Colonic mucosa (tissue), 4 donors: Measurements from ENCODE around the gene AIG1. TPM values are rescaled to one million over a fixed set of nuclear protein-coding genes. Genes with fewer than 3 reads are reported as not detected.

Experiments
- DNase-seq: peaks from one replicate; pipeline ENCODE4 v3.0.0-alpha.2; 2020
- H3K27ac ChIP-seq: fragments of 200-600 bp; one replicate; pipeline ENCODE4 v1.8.0; 2021
- H3K27me3 ChIP-seq: fragments of 200-600 bp; one replicate; pipeline ENCODE4 v1.8.0; 2021
- H3K36me3 ChIP-seq: fragments of 200-600 bp; one replicate; pipeline ENCODE4 v1.8.0; 2021
- H3K4me1 ChIP-seq: fragments of 200-600 bp; one replicate; pipeline ENCODE4 v1.8.0; 2021; ENCODE audit warnings: mild to moderate bottlenecking
- H3K4me3 ChIP-seq: fragments of 200-600 bp; one replicate; pipeline ENCODE4 v1.8.0; 2021
- H3K9ac ChIP-seq, 2 donors: one replicate each; pipeline ENCODE4 v1.7.0; 2013; ENCODE audit warnings: control low read depth in 2 of 2, low read depth in 2 of 2, low read length in 2 of 2
- H3K9me3 ChIP-seq: fragments of 200-600 bp; one replicate; pipeline ENCODE4 v1.8.0; 2021
- intact Hi-C: fragments of 100-400 bp; cut with DNase I; formaldehyde crosslinking; loops from one replicate; pipeline ENCODE4 v1.14.1; 2022
- total RNA-seq, 2 donors: library from RNA; stranded (reverse); fragmentation: NEBNext Ultra II Directional in 1 of 2; extraction: Animal tissue kit (Norgen Biotek cat#: 25700) in 1 of 2; gene quantifications; one replicate each; pipeline ENCODE4 v1.2.1, GENCODE V29; 2021
- TF ChIP-seq, protein P1 (sequence below): fragments of 200-600 bp; IDR thresholded peaks from one replicate; pipeline ENCODE4 v1.8.0; 2022; ENCODE audit warnings: antibody characterized with exemption, mild to moderate bottlenecking
- donor health status: healthy.
- donor health status: DM: no; HTN: no; CAD: no.
- donor health status: DM: no; HTN: no; CAD: no.

AIG1 gene
- total RNA-seq, 2 donors from 2014 or later = 24.2 to 28.8 TPM

DNA sequence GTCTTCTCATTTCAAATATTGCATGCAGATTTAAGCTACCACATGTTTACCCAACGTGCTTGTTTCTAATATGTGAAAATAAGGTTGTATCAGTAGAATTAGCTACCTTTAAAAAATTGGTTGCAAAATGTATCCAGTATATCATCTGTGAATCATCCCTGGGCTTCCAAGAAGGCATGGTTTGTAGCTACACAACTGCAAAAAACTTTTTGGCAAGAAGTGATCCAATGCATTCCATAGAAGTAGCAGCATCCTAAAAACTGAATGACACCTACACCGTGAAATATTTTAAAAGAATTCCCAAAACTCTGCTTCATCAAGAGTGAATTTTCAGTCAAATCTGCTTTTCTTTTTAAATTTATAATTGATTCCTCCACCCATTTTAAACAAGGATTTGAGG, 89.1 kb downstream of the AIG1 start:
- H3K9ac ChIP-seq = no peak overlapping the region
- no peak for DNase-seq
- no peak overlapping the region for H3K4me3 ChIP-seq
- no peaks in the 10 kb centered on the region for H3K4me1 ChIP-seq
- H3K27me3 ChIP-seq = no peaks in the 10 kb centered on the region
- no peaks in the 10 kb centered on the region for H3K9me3 ChIP-seq
- intact Hi-C loops = no loop called here
- TF ChIP-seq, protein P1, sequence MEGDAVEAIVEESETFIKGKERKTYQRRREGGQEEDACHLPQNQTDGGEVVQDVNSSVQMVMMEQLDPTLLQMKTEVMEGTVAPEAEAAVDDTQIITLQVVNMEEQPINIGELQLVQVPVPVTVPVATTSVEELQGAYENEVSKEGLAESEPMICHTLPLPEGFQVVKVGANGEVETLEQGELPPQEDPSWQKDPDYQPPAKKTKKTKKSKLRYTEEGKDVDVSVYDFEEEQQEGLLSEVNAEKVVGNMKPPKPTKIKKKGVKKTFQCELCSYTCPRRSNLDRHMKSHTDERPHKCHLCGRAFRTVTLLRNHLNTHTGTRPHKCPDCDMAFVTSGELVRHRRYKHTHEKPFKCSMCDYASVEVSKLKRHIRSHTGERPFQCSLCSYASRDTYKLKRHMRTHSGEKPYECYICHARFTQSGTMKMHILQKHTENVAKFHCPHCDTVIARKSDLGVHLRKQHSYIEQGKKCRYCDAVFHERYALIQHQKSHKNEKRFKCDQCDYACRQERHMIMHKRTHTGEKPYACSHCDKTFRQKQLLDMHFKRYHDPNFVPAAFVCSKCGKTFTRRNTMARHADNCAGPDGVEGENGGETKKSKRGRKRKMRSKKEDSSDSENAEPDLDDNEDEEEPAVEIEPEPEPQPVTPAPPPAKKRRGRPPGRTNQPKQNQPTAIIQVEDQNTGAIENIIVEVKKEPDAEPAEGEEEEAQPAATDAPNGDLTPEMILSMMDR = no peak
- H3K27ac ChIP-seq = no peak overlapping the region
- H3K36me3 ChIP-seq = no peaks in the 10 kb centered on the region

DNA sequence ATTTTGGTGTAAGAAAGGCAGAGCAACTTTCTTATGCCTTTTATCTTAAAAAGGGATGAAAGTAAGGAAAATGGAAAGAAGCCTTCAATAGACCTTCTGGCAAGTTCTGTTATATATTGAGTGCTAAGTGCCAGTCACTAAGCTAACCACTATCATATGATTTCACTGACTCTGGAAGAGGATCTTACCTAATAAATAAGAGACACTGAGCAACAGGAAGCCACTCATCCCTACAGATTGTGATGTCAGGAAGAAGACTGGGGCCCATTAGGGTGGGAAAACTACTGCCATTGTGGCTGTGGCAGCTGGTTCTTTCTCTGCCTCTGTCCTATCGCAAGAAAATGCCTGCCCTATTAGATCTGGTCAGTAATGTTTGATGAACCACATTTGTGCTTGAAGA, 89.6 kb downstream of the AIG1 start:
- H3K9ac ChIP-seq = no peak overlapping the region
- no peaks in the 10 kb centered on the region for H3K4me1 ChIP-seq
- DNase-seq = no peak
- intact Hi-C loops = no loop called here
- H3K27ac ChIP-seq = no peak overlapping the region
- H3K4me3 ChIP-seq = no peak overlapping the region
- H3K27me3 ChIP-seq = no peaks in the 10 kb centered on the region
- H3K9me3 ChIP-seq = no peaks in the 10 kb centered on the region
- no peaks in the 10 kb centered on the region for H3K36me3 ChIP-seq
- TF ChIP-seq, protein P1 = no peak

DNA sequence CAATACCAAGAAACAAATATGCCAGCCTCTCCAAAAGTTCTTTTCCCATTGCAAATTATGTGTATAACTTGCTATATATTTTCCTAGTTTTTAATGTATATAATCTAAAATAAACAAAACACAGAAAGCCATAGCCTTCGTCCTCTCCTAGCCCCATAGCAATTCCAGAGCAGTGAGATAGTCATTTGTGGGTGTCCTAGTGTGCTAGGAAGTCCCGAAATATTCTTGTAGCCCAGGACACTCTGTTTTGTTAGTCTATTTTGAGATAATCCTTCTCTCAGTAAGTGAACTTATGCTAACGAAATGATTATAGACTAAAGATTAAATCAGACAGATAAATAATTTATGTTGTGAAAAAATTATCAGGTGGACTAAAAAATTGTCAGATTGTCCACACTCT, 90.7 kb downstream of the AIG1 start:
- H3K9ac ChIP-seq = no peak overlapping the region

DNA sequence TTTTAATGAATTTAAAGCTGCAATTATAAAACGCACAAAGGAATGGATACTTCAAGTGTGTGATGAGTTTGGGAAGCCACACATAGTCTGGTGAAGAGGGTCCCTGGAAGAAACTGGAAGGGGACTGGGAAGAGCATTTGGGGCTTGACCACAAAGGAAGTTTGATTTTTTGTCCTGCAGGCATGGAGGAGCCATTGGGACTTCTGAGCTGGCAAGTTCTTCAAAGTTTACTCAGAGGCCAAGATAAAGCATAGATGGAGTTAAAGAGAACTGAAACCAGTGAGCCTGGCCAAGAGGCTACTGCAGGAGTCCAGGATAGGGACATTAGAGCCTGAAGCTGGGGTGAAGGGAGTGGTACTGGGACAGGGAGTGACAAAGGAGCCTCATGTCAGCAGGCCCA, 95.0 kb downstream of the AIG1 start:
- H3K27ac ChIP-seq = no peak overlapping the region
- H3K27me3 ChIP-seq = no peaks in the 10 kb centered on the region
- TF ChIP-seq, protein P1 = no peak
- H3K36me3 ChIP-seq = no peaks in the 10 kb centered on the region
- H3K4me3 ChIP-seq = no peak overlapping the region
- intact Hi-C loops = no loop called here
- H3K9me3 ChIP-seq = no peaks in the 10 kb centered on the region
- no peaks in the 10 kb centered on the region for H3K4me1 ChIP-seq
- DNase-seq = no peak
- H3K9ac ChIP-seq = no peak overlapping the region

More for the DNA sequence above, 90.7 kb downstream of the AIG1 start:
- H3K4me3 ChIP-seq = no peak overlapping the region
- TF ChIP-seq, protein P1 = no peak
- no peak for DNase-seq
- no peak overlapping the region for H3K27ac ChIP-seq
- intact Hi-C loops = no loop called here
- no peaks in the 10 kb centered on the region for H3K4me1 ChIP-seq
- no peaks in the 10 kb centered on the region for H3K27me3 ChIP-seq
- no peaks in the 10 kb centered on the region for H3K9me3 ChIP-seq
- H3K36me3 ChIP-seq = no peaks in the 10 kb centered on the region

- no peak for DNase-seq
- intact Hi-C loops = no loop called here
Observed at GRCh38 chr6:143157131-143157530, 96.4 kb downstream of the AIG1 start.

More at GRCh38 chr6:143157131-143157530, 96.4 kb downstream of the AIG1 start:
- Histone ChIP-seq H3K4me3 (no peak overlapping the region), H3K36me3 (no peaks in the 10 kb centered on the region), H3K4me1 (no peaks in the 10 kb centered on the region), H3K27me3 (no peaks in the 10 kb centered on the region), H3K27ac (no peak overlapping the region), H3K9ac (no peak overlapping the region), H3K9me3 (no peaks in the 10 kb centered on the region)
- TF ChIP-seq, protein P1 = no peak
